ENCODE measurements around the gene SOX6.

Gene SOX6

GRCh38 chr11:15947681-15948648 is 408.4 kb downstream of the SOX6 start:
- H3K27me3 Mint-ChIP-seq (ENCODE audit: low read depth, poor library complexity): peaks cover 9% of the 10 kb centered on the region
- H3K4me1 Mint-ChIP-seq: peaks cover 16% of the 10 kb centered on the region
- peaks cover 17% of the 10 kb centered on the region for H3K36me3 Mint-ChIP-seq (ENCODE audit: low read depth)
- H3K9me3 Mint-ChIP-seq: peaks cover 38% of the 10 kb centered on the region
- H3K27ac Mint-ChIP-seq: no peak overlapping the region
- DNase-seq: no peak
- H3K4me3 Mint-ChIP-seq: no peak overlapping the region
- no peak for TF ChIP-seq CTCF (IDR thresholded peaks at IDR 0.05)

- Mint-ChIP-seq H3K27ac (no peak overlapping the region), H3K27me3 (ENCODE audit: low read depth, poor library complexity) (peaks cover 13% of the 10 kb centered on the region), H3K4me3 (no peak overlapping the region), H3K4me1 (peaks cover 18% of the 10 kb centered on the region), H3K36me3 (ENCODE audit: low read depth) (peaks cover 17% of the 10 kb centered on the region), H3K9me3 (peaks cover 38% of the 10 kb centered on the region)
- DNase-seq: no peak
- TF ChIP-seq CTCF (IDR thresholded peaks at IDR 0.05): no peak
These were observed 410.6 kb downstream of the SOX6 start for GRCh38 chr11:15945726-15946125.

GRCh38 chr11:15944460-15944859 is 411.9 kb downstream of the SOX6 start:
- H3K27me3 Mint-ChIP-seq (ENCODE audit: low read depth, poor library complexity): peaks cover 21% of the 10 kb centered on the region
- no peak overlapping the region for H3K27ac Mint-ChIP-seq
- no peak for TF ChIP-seq CTCF (IDR thresholded peaks at IDR 0.05)
- H3K36me3 Mint-ChIP-seq (ENCODE audit: low read depth): peaks cover 17% of the 10 kb centered on the region
- no peak for DNase-seq
- H3K4me3 Mint-ChIP-seq: no peak overlapping the region
- H3K4me1 Mint-ChIP-seq: peaks cover 22% of the 10 kb centered on the region
- peaks cover 38% of the 10 kb centered on the region for H3K9me3 Mint-ChIP-seq

GRCh38 chr11:15943418-15944197 is 412.7 kb downstream of the SOX6 start:
- Mint-ChIP-seq H3K9me3 (peaks cover 35% of the 10 kb centered on the region), H3K4me3 (no peak overlapping the region), H3K4me1 (peaks cover 22% of the 10 kb centered on the region), H3K27me3 (ENCODE audit: low read depth, poor library complexity) (peaks cover 21% of the 10 kb centered on the region), H3K27ac (no peak overlapping the region), H3K36me3 (ENCODE audit: low read depth) (peaks cover 17% of the 10 kb centered on the region)
- DNase-seq: no peak
- no peak for TF ChIP-seq CTCF (IDR thresholded peaks at IDR 0.05)

- no peak overlapping the region for H3K27ac Mint-ChIP-seq
- H3K9me3 Mint-ChIP-seq: peaks cover 28% of the 10 kb centered on the region
- no peak overlapping the region for H3K4me3 Mint-ChIP-seq
- H3K27me3 Mint-ChIP-seq (ENCODE audit: low read depth, poor library complexity): peaks cover 21% of the 10 kb centered on the region
- no peak for TF ChIP-seq CTCF (IDR thresholded peaks at IDR 0.05)
- peaks cover 14% of the 10 kb centered on the region for H3K36me3 Mint-ChIP-seq (ENCODE audit: low read depth)
- DNase-seq: no peak
- peaks cover 22% of the 10 kb centered on the region for H3K4me1 Mint-ChIP-seq
These were observed 413.4 kb downstream of the SOX6 start for GRCh38 chr11:15942936-15943335.

All from nephron progenitor cell (in vitro differentiated cells).